K562 (cell line): ENCODE measurements around the gene MED28. TPM values are rescaled to one million over a fixed set of nuclear protein-coding genes. Genes with fewer than 3 reads are reported as not detected.

Experiments
- C11orf30 ChIP-seq: fragments of 450-650 bp; IDR thresholded peaks from 2 replicates; pipeline ENCODE4 v1.6.1; 2016; ENCODE audit warnings: low read depth, mild to moderate bottlenecking
- CBX5 ChIP-seq: IDR thresholded peaks from 2 replicates; pipeline ENCODE4 v1.6.1; 2014; ENCODE audit warnings: low read depth, borderline replicate concordance
- CHCHD3 ChIP-seq: fragments of 250-450 bp; sonication (Bioruptor Pico); IDR thresholded peaks from 2 replicates; pipeline ENCODE4 v2.1.2; 2022; ENCODE audit warnings: mild to moderate bottlenecking
- CHD2 ChIP-seq: IDR thresholded peaks from 2 replicates; pipeline ENCODE4 v1.6.1; 2011; ENCODE audit warnings: low read depth, low read length
- CUX1 ChIP-seq: fragments of 200-800 bp; sonication (Bioruptor generic); IDR thresholded peaks from 2 replicates; pipeline ENCODE4 v1.6.1; 2016; ENCODE audit warnings: missing genetic modification characterization, missing compliant biosample characterization
- DPF2 ChIP-seq: fragments of 450-650 bp; IDR thresholded peaks from 2 replicates; pipeline ENCODE4 v1.6.1; 2016
- GABPA ChIP-seq: fragments of 200-800 bp; sonication (Bioruptor generic); conservative IDR thresholded peaks from 2 replicates; pipeline ENCODE4 v1.6.1; 2016; ENCODE audit warnings: low read depth, missing genetic modification characterization, missing compliant biosample characterization
- HBP1 ChIP-seq: fragments of 450-650 bp; formaldehyde crosslinking; IDR thresholded peaks from 2 replicates; pipeline ENCODE4 v1.4.0; 2022; ENCODE audit warnings: missing genetic modification characterization
- MYNN ChIP-seq, 2 experiments: sonication (generic); formaldehyde crosslinking in 1 of 2; IDR thresholded peaks; 2 replicates each; pipeline versions ENCODE4 v1.5.0 to v1.6.1; 2016 to 2020; ENCODE audit warnings: antibody characterized with exemption in 1 of 2, missing genetic modification reagents in 1 of 2
- NR4A1 ChIP-seq, 2 experiments: fragments of 250-450 bp in 1 of 2; fragments of 450-650 bp in 1 of 2; sonication (Bioruptor Pico) in 1 of 2; IDR thresholded peaks; 2 replicates each; pipeline versions ENCODE4 v1.4.0 to v1.6.1; 2016 to 2020; ENCODE audit warnings: mild to moderate bottlenecking in 2 of 2, missing compliant biosample characterization in 1 of 2, missing genetic modification characterization in 1 of 2, moderate library complexity in 1 of 2
- RBBP5 ChIP-seq: fragments of 200-600 bp; sonication (generic); IDR thresholded peaks from 2 replicates; pipeline ENCODE4 v1.6.1; 2012; ENCODE audit warnings: borderline replicate concordance, mild to moderate bottlenecking, low read length, control low read depth, inconsistent platforms; ENCODE audit not compliant: insufficient read depth, poor library complexity, severe bottlenecking
- TBL1XR1 ChIP-seq, 2 experiments: IDR thresholded peaks; 2 replicates each; pipeline ENCODE4 v1.6.1; 2012; ENCODE audit warnings: improper control_type of control experiment in 2 of 2, low read length in 2 of 2, mild to moderate bottlenecking in 1 of 2
- ZNF347 ChIP-seq: fragments of 450-650 bp; formaldehyde crosslinking; IDR thresholded peaks from 2 replicates; pipeline ENCODE4 v1.4.0; 2020; ENCODE audit warnings: low read depth, mild to moderate bottlenecking, moderate library complexity
- ZNF639 ChIP-seq, 2 experiments: fragments of 200-800 bp in 1 of 2; sonication (Bioruptor generic) in 1 of 2; sonication (generic) in 1 of 2; formaldehyde crosslinking in 1 of 2; IDR thresholded peaks in 1 of 2; conservative IDR thresholded peaks in 1 of 2; 2 replicates each; pipeline versions ENCODE4 v1.5.0 to v1.6.1; 2016 to 2020; ENCODE audit warnings: missing compliant biosample characterization in 1 of 2, missing genetic modification characterization in 1 of 2, missing genetic modification reagents in 1 of 2
- ZNF764 ChIP-seq: fragments of 250-450 bp; sonication (Bioruptor Pico); IDR thresholded peaks from 2 replicates; pipeline ENCODE4 v1.4.0; 2020; ENCODE audit warnings: low read depth, mild to moderate bottlenecking, moderate library complexity
- ZNF785 ChIP-seq: fragments of 250-450 bp; sonication (Bioruptor Pico); IDR thresholded peaks from 2 replicates; pipeline ENCODE4 v1.4.0; 2020; ENCODE audit warnings: mild to moderate bottlenecking
- ZSCAN32 ChIP-seq: fragments of 450-650 bp; formaldehyde crosslinking; IDR thresholded peaks from 2 replicates; pipeline ENCODE4 v1.4.0; 2020; ENCODE audit warnings: mild to moderate bottlenecking, moderate library complexity
- polyA plus RNA-seq, 8 experiments: library from polyadenylated mRNA; depleted of rRNA in 4 of 8; stranded (reverse) in 5 of 8; unstranded in 3 of 8; fragments of >200 nt; fragmentation: Nextera tagmentation in 2 of 8; fragmentation: Illumina TruSeq in 1 of 8; extraction: Ambion mirVana in 2 of 8; extraction: Trizol in 1 of 8; gene quantifications; 2 replicates each; pipeline versions ENCODE4 v1.2.1 to v1.2.3, GENCODE V29; 2011 to 2014; ENCODE audit warnings: inconsistent platforms in 1 of 8, missing spikeins in 1 of 8
- total RNA-seq, 7 experiments: library from RNA; depleted of rRNA in 6 of 7; stranded (reverse); fragments of >200 nt in 6 of 7; fragmentation: Illumina TruSeq in 2 of 7; extraction: Trizol in 2 of 7; gene quantifications; 2 replicates each; pipeline versions ENCODE4 v1.2.1 to v1.2.3, GENCODE V29; 2011 to 2021; ENCODE audit warnings: low replicate concordance in 1 of 7

Gene MED28
- total and polyA plus RNA-seq, 9 of the 15 experiments (the other 6 are each of a cell fraction or from before 2014, with no cell fraction given), result 15.5 to 93.8 (median 50.5) TPM

DNA sequence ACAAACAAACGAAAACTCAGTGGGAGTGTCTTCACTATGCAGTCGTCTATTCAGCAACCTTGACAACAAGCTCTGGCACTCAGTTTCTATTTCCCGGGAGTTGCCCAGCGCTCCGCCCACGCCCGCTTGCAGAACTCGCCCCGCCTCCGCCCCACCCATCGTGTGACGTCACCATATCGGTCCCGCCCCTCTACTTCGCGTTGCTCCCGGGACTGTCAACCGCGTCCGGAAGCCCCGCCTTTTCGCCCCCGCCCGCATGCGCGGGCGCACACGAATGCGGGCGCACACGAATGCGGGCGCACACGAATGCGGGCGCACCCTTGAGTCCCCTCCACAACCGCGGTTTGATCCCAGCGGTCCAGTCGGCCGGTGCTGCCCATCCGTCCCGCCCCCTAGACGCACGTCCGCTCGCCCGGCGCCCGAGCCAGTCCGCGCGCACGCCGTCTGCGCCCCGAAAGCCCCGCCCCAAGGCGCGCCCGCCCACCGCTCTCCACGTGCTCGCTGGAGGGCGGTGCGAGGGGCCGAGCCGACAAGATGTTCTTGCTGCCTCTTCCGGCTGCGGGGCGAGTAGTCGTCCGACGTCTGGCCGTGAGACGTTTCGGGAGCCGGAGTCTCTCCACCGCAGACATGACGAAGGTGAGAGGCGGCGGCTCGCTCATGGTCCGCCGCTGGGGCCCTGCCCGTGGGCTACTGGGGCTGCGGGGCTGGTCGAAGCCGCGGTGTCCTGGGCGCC lies 37.3 kb upstream of the MED28 start, which contains the start of gene LAP3 (continued):
- peak; percentile 78 for TF ChIP-seq RBBP5
- TF ChIP-seq GABPA, result peak; percentile 89
- no peak for TF ChIP-seq CHD2
- 0 out of 4 replicates have a peak, but pooled peaks of 1 of the 2 experiments have one; percentile 7 for TF ChIP-seq TBL1XR1 (IDR thresholded peaks at IDR 0.05; ENCODE audit: low read length in 2 of 2)
- TF ChIP-seq HBP1 (CRISPR knock-in tag), result no peak
- TF ChIP-seq ZNF785 (CRISPR knock-in tag), result no peak
- no peak for TF ChIP-seq ZNF639 (CRISPR knock-in tag; conservative IDR thresholded peaks at IDR 0.05 in 1 of 2, IDR thresholded peaks at IDR 0.05 in 1 of 2)
- TF ChIP-seq CUX1 (CRISPR knock-in tag), result no peak
- TF ChIP-seq NR4A1 (CRISPR knock-in tag; IDR thresholded peaks at IDR 0.05), result no peak
- TF ChIP-seq NR4A1 (tag; IDR thresholded peaks at IDR 0.05), result no peak
- TF ChIP-seq ZNF764 (CRISPR knock-in tag), result no peak
- TF ChIP-seq CBX5, result no peak
- TF ChIP-seq ZNF347, result no peak
- TF ChIP-seq CHCHD3 (CRISPR knock-in tag), result no peak
- no peak for TF ChIP-seq DPF2
- peak; percentile 39 for TF ChIP-seq C11orf30
- no peak for TF ChIP-seq MYNN (IDR thresholded peaks at IDR 0.05)
- TF ChIP-seq MYNN (CRISPR knock-in tag; IDR thresholded peaks at IDR 0.05), result no peak
- TF ChIP-seq ZSCAN32 (CRISPR knock-in tag), result no peak
